Measurements from ENCODE around the gene OR8B4.
"Not testable (repeated sequence)": the region's sequence is repeated elsewhere in the genome, so short reads cannot be mapped to it uniquely, and the experiment has no call there.

Gene OR8B4

GRCh38 chr11:124424384-124424921, at the start of gene OR8B4:
Gene OR8B4, minus strand, starts transcription at chr11:124424871. Its CDS starts 0 bp downstream, at chr11:124424871.
- Histone ChIP-seq H3K4me3 (ENCODE audit: low read length) (no peak within 1 kb of the TSS), H3K9ac (ENCODE audit: low read length) (no peak within 1 kb of the TSS), H3K36me3 (ENCODE audit: control insufficient read depth, insufficient read depth, low read length) (no peaks in the 10 kb centered on the region), H3K27ac (ENCODE audit: low read depth, low read length) (no peak within 1 kb of the TSS), H3K27me3 (ENCODE audit: control insufficient read depth, insufficient read depth, low read length) (no peaks in the 10 kb centered on the region), H3K4me1 (ENCODE audit: control insufficient read depth, insufficient read depth, low read length) (no peaks in the 10 kb centered on the region)

GRCh38 chr11:124474079-124474478, 49.4 kb upstream of the OR8B4 start:
- H3K4me3 ChIP-seq (ENCODE audit: low read length) = no peak overlapping the region
- no peak overlapping the region for H3K27ac ChIP-seq (ENCODE audit: low read depth, low read length)
- no peaks in the 10 kb centered on the region for H3K36me3 ChIP-seq (ENCODE audit: control insufficient read depth, insufficient read depth, low read length)
- no peaks in the 10 kb centered on the region for H3K4me1 ChIP-seq (ENCODE audit: control insufficient read depth, insufficient read depth, low read length)
- H3K27me3 ChIP-seq (ENCODE audit: control insufficient read depth, insufficient read depth, low read length) = no peaks in the 10 kb centered on the region
- no peak overlapping the region for H3K9ac ChIP-seq (ENCODE audit: low read length)

- no peak overlapping the region for H3K4me3 ChIP-seq (ENCODE audit: low read length)
Measured at GRCh38 chr11:124473476-124473875, 48.8 kb upstream of the OR8B4 start.

GRCh38 chr11:124470561-124471227, 46.0 kb upstream of the OR8B4 start:
- Histone ChIP-seq H3K27ac (ENCODE audit: low read depth, low read length) (no peak overlapping the region), H3K27me3 (ENCODE audit: control insufficient read depth, insufficient read depth, low read length) (no peaks in the 10 kb centered on the region), H3K4me1 (ENCODE audit: control insufficient read depth, insufficient read depth, low read length) (no peaks in the 10 kb centered on the region), H3K36me3 (ENCODE audit: control insufficient read depth, insufficient read depth, low read length) (no peaks in the 10 kb centered on the region), H3K9ac (ENCODE audit: low read length) (no peak overlapping the region), H3K4me3 (ENCODE audit: low read length) (no peak overlapping the region)

More at GRCh38 chr11:124473476-124473875, 48.8 kb upstream of the OR8B4 start:
- Histone ChIP-seq H3K36me3 (ENCODE audit: control insufficient read depth, insufficient read depth, low read length) (no peaks in the 10 kb centered on the region), H3K4me1 (ENCODE audit: control insufficient read depth, insufficient read depth, low read length) (no peaks in the 10 kb centered on the region), H3K27ac (ENCODE audit: low read depth, low read length) (no peak overlapping the region), H3K27me3 (ENCODE audit: control insufficient read depth, insufficient read depth, low read length) (no peaks in the 10 kb centered on the region), H3K9ac (ENCODE audit: low read length) (no peak overlapping the region)

- Histone ChIP-seq H3K27ac (ENCODE audit: low read depth, low read length) (no peak overlapping the region), H3K4me1 (ENCODE audit: control insufficient read depth, insufficient read depth, low read length) (no peaks in the 10 kb centered on the region), H3K36me3 (ENCODE audit: control insufficient read depth, insufficient read depth, low read length) (no peaks in the 10 kb centered on the region), H3K27me3 (ENCODE audit: control insufficient read depth, insufficient read depth, low read length) (no peaks in the 10 kb centered on the region), H3K4me3 (ENCODE audit: low read length) (no peak overlapping the region), H3K9ac (ENCODE audit: low read length) (no peak overlapping the region)
Measured at GRCh38 chr11:124467381-124467927, 42.8 kb upstream of the OR8B4 start.

- Histone ChIP-seq H3K27ac (ENCODE audit: low read depth, low read length) (no peak overlapping the region), H3K9ac (ENCODE audit: low read length) (no peak overlapping the region), H3K27me3 (ENCODE audit: control insufficient read depth, insufficient read depth, low read length) (no peaks in the 10 kb centered on the region), H3K36me3 (ENCODE audit: control insufficient read depth, insufficient read depth, low read length) (no peaks in the 10 kb centered on the region), H3K4me1 (ENCODE audit: control insufficient read depth, insufficient read depth, low read length) (no peaks in the 10 kb centered on the region), H3K4me3 (ENCODE audit: low read length) (no peak overlapping the region)
Measured at GRCh38 chr11:124465368-124465767, 40.7 kb upstream of the OR8B4 start.

- Histone ChIP-seq H3K4me1 (ENCODE audit: control insufficient read depth, insufficient read depth, low read length) (no peaks in the 10 kb centered on the region), H3K27ac (ENCODE audit: low read depth, low read length) (no peak overlapping the region), H3K9ac (ENCODE audit: low read length) (no peak overlapping the region), H3K27me3 (ENCODE audit: control insufficient read depth, insufficient read depth, low read length) (no peaks in the 10 kb centered on the region), H3K4me3 (ENCODE audit: low read length) (no peak overlapping the region), H3K36me3 (ENCODE audit: control insufficient read depth, insufficient read depth, low read length) (no peaks in the 10 kb centered on the region)
Measured at GRCh38 chr11:124463990-124464389, 39.3 kb upstream of the OR8B4 start.

GRCh38 chr11:124463324-124463723, 38.7 kb upstream of the OR8B4 start:
- H3K27ac ChIP-seq (ENCODE audit: low read depth, low read length) = no peak overlapping the region
- H3K9ac ChIP-seq (ENCODE audit: low read length) = no peak overlapping the region
- H3K27me3 ChIP-seq (ENCODE audit: control insufficient read depth, insufficient read depth, low read length) = no peaks in the 10 kb centered on the region
- no peak overlapping the region for H3K4me3 ChIP-seq (ENCODE audit: low read length)
- H3K4me1 ChIP-seq (ENCODE audit: control insufficient read depth, insufficient read depth, low read length) = no peaks in the 10 kb centered on the region
- no peaks in the 10 kb centered on the region for H3K36me3 ChIP-seq (ENCODE audit: control insufficient read depth, insufficient read depth, low read length)

- Histone ChIP-seq H3K4me1 (ENCODE audit: control insufficient read depth, insufficient read depth, low read length) (no peaks in the 10 kb centered on the region), H3K4me3 (ENCODE audit: low read length) (no peak overlapping the region)
Measured at GRCh38 chr11:124460459-124460858, 35.8 kb upstream of the OR8B4 start.

GRCh38 chr11:124459379-124459778, 34.7 kb upstream of the OR8B4 start:
- H3K4me1 ChIP-seq (ENCODE audit: control insufficient read depth, insufficient read depth, low read length); H3K4me3 ChIP-seq (ENCODE audit: low read length); H3K36me3 ChIP-seq (ENCODE audit: control insufficient read depth, insufficient read depth, low read length); H3K27me3 ChIP-seq (ENCODE audit: control insufficient read depth, insufficient read depth, low read length); H3K9ac ChIP-seq (ENCODE audit: low read length); H3K27ac ChIP-seq (ENCODE audit: low read depth, low read length): not testable (repeated sequence)

More at GRCh38 chr11:124460459-124460858, 35.8 kb upstream of the OR8B4 start:
- H3K27ac ChIP-seq (ENCODE audit: low read depth, low read length) = no peak overlapping the region
- no peaks in the 10 kb centered on the region for H3K27me3 ChIP-seq (ENCODE audit: control insufficient read depth, insufficient read depth, low read length)
- H3K36me3 ChIP-seq (ENCODE audit: control insufficient read depth, insufficient read depth, low read length) = no peaks in the 10 kb centered on the region
- H3K9ac ChIP-seq (ENCODE audit: low read length) = no peak overlapping the region

- Histone ChIP-seq H3K4me1 (ENCODE audit: control insufficient read depth, insufficient read depth, low read length) (no peaks in the 10 kb centered on the region), H3K27me3 (ENCODE audit: control insufficient read depth, insufficient read depth, low read length) (no peaks in the 10 kb centered on the region), H3K9ac (ENCODE audit: low read length) (no peak overlapping the region), H3K4me3 (ENCODE audit: low read length) (no peak overlapping the region), H3K27ac (ENCODE audit: low read depth, low read length) (no peak overlapping the region), H3K36me3 (ENCODE audit: control insufficient read depth, insufficient read depth, low read length) (no peaks in the 10 kb centered on the region)
Measured at GRCh38 chr11:124454552-124454951, 29.9 kb upstream of the OR8B4 start.

- no peaks in the 10 kb centered on the region for H3K36me3 ChIP-seq (ENCODE audit: control insufficient read depth, insufficient read depth, low read length)
- H3K4me1 ChIP-seq (ENCODE audit: control insufficient read depth, insufficient read depth, low read length) = no peaks in the 10 kb centered on the region
- H3K9ac ChIP-seq (ENCODE audit: low read length) = no peak overlapping the region
- no peak overlapping the region for H3K4me3 ChIP-seq (ENCODE audit: low read length)
- H3K27ac ChIP-seq (ENCODE audit: low read depth, low read length) = no peak overlapping the region
- H3K27me3 ChIP-seq (ENCODE audit: control insufficient read depth, insufficient read depth, low read length) = no peaks in the 10 kb centered on the region
Measured at GRCh38 chr11:124446916-124447315, 22.2 kb upstream of the OR8B4 start.

- no peak within 1 kb of the TSS for H3K27ac ChIP-seq (ENCODE audit: low read depth, low read length)
- H3K4me3 ChIP-seq (ENCODE audit: low read length) = no peak within 1 kb of the TSS
- no peaks in the 10 kb centered on the region for H3K36me3 ChIP-seq (ENCODE audit: control insufficient read depth, insufficient read depth, low read length)
- no peak within 1 kb of the TSS for H3K9ac ChIP-seq (ENCODE audit: low read length)
- no peaks in the 10 kb centered on the region for H3K4me1 ChIP-seq (ENCODE audit: control insufficient read depth, insufficient read depth, low read length)
- H3K27me3 ChIP-seq (ENCODE audit: control insufficient read depth, insufficient read depth, low read length) = no peaks in the 10 kb centered on the region
Measured at GRCh38 chr11:124445646-124446150, 21.0 kb upstream of the OR8B4 start, which contains the start of gene OR8B8. Gene OR8B8, minus strand, starts transcription at chr11:124445696. Its CDS starts 4,611 bp downstream, at chr11:124441085.
